Tibial nerve (tissue), 4 donors: ENCODE data around the gene CDC42SE2. TPM values are rescaled to one million over a fixed set of nuclear protein-coding genes. Genes with fewer than 3 reads are reported as not detected.

ENCODE experiments used
- DNase-seq, 2 donors: peaks; one replicate each; pipeline ENCODE4 v3.0.0-alpha.2; 2019; ENCODE audit warnings: low spot score in 2 of 2
- H3K27ac ChIP-seq, 4 donors: fragments of 200-600 bp; sonication (generic) in 3 of 4; one replicate each; pipeline ENCODE4 v1.5.1; 2017 to 2019; ENCODE audit warnings: mild to moderate bottlenecking in 1 of 4
- H3K27me3 ChIP-seq, 2 donors: fragments of 200-600 bp; sonication (generic) in 1 of 2; one replicate each; pipeline versions ENCODE4 v1.5.1 to v1.6.0; 2017 to 2019
- H3K36me3 ChIP-seq, 3 donors: fragments of 200-600 bp; sonication (generic); one replicate each; pipeline ENCODE4 v1.5.1; 2018 to 2019
- H3K4me1 ChIP-seq, 4 donors: fragments of 200-600 bp; sonication (generic) in 3 of 4; one replicate each; pipeline ENCODE4 v1.5.1; 2017 to 2019
- H3K4me3 ChIP-seq, 4 donors: fragments of 200-600 bp; sonication (generic) in 3 of 4; one replicate each; pipeline ENCODE4 v1.5.1; 2017 to 2019; ENCODE audit warnings: mild to moderate bottlenecking in 1 of 4, moderate library complexity in 1 of 4
- H3K9me3 ChIP-seq, 4 donors: fragments of 200-600 bp; sonication (generic) in 3 of 4; one replicate each; pipeline ENCODE4 v1.5.1; 2017 to 2019
- CTCF ChIP-seq, 5 experiments: fragments of 200-600 bp in 3 of 5; fragments of 450-650 bp in 2 of 5; sonication (generic) in 3 of 5; IDR thresholded peaks; one replicate each; pipeline ENCODE4 v1.5.1; 2016 to 2019; ENCODE audit warnings: antibody characterized with exemption in 5 of 5, mild to moderate bottlenecking in 3 of 5, moderate library complexity in 2 of 5
- EP300 ChIP-seq, 2 donors: sonication (generic); formaldehyde crosslinking; IDR thresholded peaks; one replicate each; pipeline ENCODE4 v1.6.1; 2017; ENCODE audit warnings: antibody characterized with exemption in 2 of 2, mild to moderate bottlenecking in 1 of 2
- POLR2A ChIP-seq, 2 donors: fragments of 450-650 bp; IDR thresholded peaks; one replicate each; pipeline ENCODE4 v1.6.1; 2017; ENCODE audit warnings: antibody characterized with exemption in 2 of 2, mild to moderate bottlenecking in 2 of 2, moderate library complexity in 2 of 2
- WGBS, 2 donors: methylation state at CpG; one replicate each; pipeline ENCODE4 v1.1.5; 2018; 5-methylcytosine and 5-hydroxymethylcytosine counted together
- total RNA-seq, 4 donors: library from RNA; depleted of rRNA; stranded (reverse); fragments of >200 nt; gene quantifications; one replicate each; pipeline ENCODE4 v1.1.0, GENCODE V29; 2016

The CDC42SE2 gene
- total RNA-seq, 4 donors from 2014 or later = 23.1 to 31.8 (median 28.0) TPM

GRCh38 chr5:131221008-131221703 lies 42.7 kb upstream of the CDC42SE2 start:
- H3K27ac ChIP-seq = no peak overlapping the region
- H3K36me3 ChIP-seq = no peaks in the 10 kb centered on the region
- H3K4me1 ChIP-seq = peaks cover 0 to 7% (median 0%) of the 10 kb centered on the region in 4 donors
- no peaks in the 10 kb centered on the region for H3K9me3 ChIP-seq
- DNase-seq = no peak
- 86 to 88% methylated on average over 10 of the region's 10 CpGs for WGBS, 2 donors
- H3K27me3 ChIP-seq = no peaks in the 10 kb centered on the region
- TF ChIP-seq CTCF (IDR thresholded peaks at IDR 0.05) (no peak), POLR2A (IDR thresholded peaks at IDR 0.05) (no peak), EP300 (IDR thresholded peaks at IDR 0.05) (no peak)
- no peak overlapping the region for H3K4me3 ChIP-seq

GRCh38 chr5:131221888-131222287 lies 42.0 kb upstream of the CDC42SE2 start:
- no peak overlapping the region for H3K27ac ChIP-seq
- H3K36me3 ChIP-seq = no peaks in the 10 kb centered on the region
- no peaks in the 10 kb centered on the region for H3K27me3 ChIP-seq
- H3K4me3 ChIP-seq = no peak overlapping the region
- H3K9me3 ChIP-seq = no peaks in the 10 kb centered on the region
- DNase-seq = no peak
- TF ChIP-seq CTCF (IDR thresholded peaks at IDR 0.05) (no peak), POLR2A (IDR thresholded peaks at IDR 0.05) (no peak), EP300 (IDR thresholded peaks at IDR 0.05) (no peak)
- H3K4me1 ChIP-seq = peaks cover 0 to 7% (median 0%) of the 10 kb centered on the region in 4 donors

- no peak for DNase-seq
- no peaks in the 10 kb centered on the region for H3K9me3 ChIP-seq
- no peak overlapping the region for H3K27ac ChIP-seq
- no peaks in the 10 kb centered on the region for H3K36me3 ChIP-seq
- no peak for TF ChIP-seq POLR2A (IDR thresholded peaks at IDR 0.05)
- TF ChIP-seq CTCF (IDR thresholded peaks at IDR 0.05) = no peak
- no peak for TF ChIP-seq EP300 (IDR thresholded peaks at IDR 0.05)
- no peaks in the 10 kb centered on the region for H3K27me3 ChIP-seq
- no peak overlapping the region for H3K4me3 ChIP-seq
- peaks cover 0 to 7% (median 0%) of the 10 kb centered on the region in 4 donors for H3K4me1 ChIP-seq
These were observed 41.1 kb upstream of the CDC42SE2 start for GRCh38 chr5:131222731-131223130.

GRCh38 chr5:131223751-131224386 lies 40.0 kb upstream of the CDC42SE2 start:
- Histone ChIP-seq H3K36me3 (no peaks in the 10 kb centered on the region), H3K4me1 (peaks cover 0 to 7% (median 0%) of the 10 kb centered on the region in 4 donors), H3K27me3 (no peaks in the 10 kb centered on the region), H3K9me3 (no peaks in the 10 kb centered on the region), H3K27ac (no peak overlapping the region), H3K4me3 (no peak overlapping the region)
- no peak for DNase-seq
- TF ChIP-seq EP300 (IDR thresholded peaks at IDR 0.05) (no peak), POLR2A (IDR thresholded peaks at IDR 0.05) (no peak), CTCF (IDR thresholded peaks at IDR 0.05) (no peak)
- 74 to 83% methylated on average over 2 of the region's 2 CpGs for WGBS, 2 donors

GRCh38 chr5:131224387-131225201 lies 39.3 kb upstream of the CDC42SE2 start:
- H3K9me3 ChIP-seq = no peaks in the 10 kb centered on the region
- no peaks in the 10 kb centered on the region for H3K36me3 ChIP-seq
- peak overlapping the region in 1 of 4 donors; percentile 27 for H3K27ac ChIP-seq
- 75 to 78% methylated on average over 6 of the region's 6 CpGs for WGBS, 2 donors
- TF ChIP-seq CTCF (IDR thresholded peaks at IDR 0.05) (no peak), EP300 (IDR thresholded peaks at IDR 0.05) (peak in 1 of 2 donors; percentile 47)
- DNase-seq = no peak
- H3K27me3 ChIP-seq = no peaks in the 10 kb centered on the region
- peaks cover 0 to 7% (median 0%) of the 10 kb centered on the region in 4 donors for H3K4me1 ChIP-seq
- no peak overlapping the region for H3K4me3 ChIP-seq
